Vagina (tissue), 2 donors: Measurements from ENCODE around the gene GRK1. TPM values are rescaled to one million over a fixed set of nuclear protein-coding genes. Genes with fewer than 3 reads are reported as not detected.

ENCODE experiments used
- DNase-seq, 2 donors: peaks; one replicate each; pipeline ENCODE4 v3.0.0-alpha.2; 2017; ENCODE audit errors: extremely low spot score in 2 of 2
- H3K27ac ChIP-seq: fragments of 200-600 bp; sonication (generic); one replicate; pipeline ENCODE4 v1.5.1; 2019
- H3K27me3 ChIP-seq: fragments of 200-600 bp; sonication (generic); one replicate; pipeline ENCODE4 v1.5.1; 2019
- H3K36me3 ChIP-seq, 2 donors: fragments of 200-600 bp; sonication (generic); one replicate each; pipeline ENCODE4 v1.5.1; 2017 to 2019
- H3K4me1 ChIP-seq: fragments of 200-600 bp; sonication (generic); one replicate; pipeline ENCODE4 v1.5.1; 2019
- H3K4me3 ChIP-seq, 2 donors: fragments of 200-600 bp; sonication (generic); 1 replicate in 1 of 2; 2 replicates in 1 of 2; pipeline ENCODE4 v1.5.1; 2016 to 2019
- H3K9me3 ChIP-seq: fragments of 200-600 bp; sonication (generic); one replicate; pipeline ENCODE4 v1.5.1; 2019
- CTCF ChIP-seq, 3 experiments: fragments of 450-650 bp in 2 of 3; fragments of 200-600 bp in 1 of 3; sonication (generic) in 1 of 3; IDR thresholded peaks; one replicate each; pipeline ENCODE4 v1.5.1; 2017 to 2019; ENCODE audit warnings: antibody characterized with exemption in 3 of 3, mild to moderate bottlenecking in 2 of 3, moderate library complexity in 2 of 3
- POLR2A ChIP-seq, 2 donors: fragments of 450-650 bp; IDR thresholded peaks; one replicate each; pipeline ENCODE4 v1.6.1; 2017; ENCODE audit warnings: antibody characterized with exemption in 2 of 2, mild to moderate bottlenecking in 2 of 2, moderate library complexity in 2 of 2
- POLR2AphosphoS5 ChIP-seq, 2 donors: sonication (generic); formaldehyde crosslinking; IDR thresholded peaks; one replicate each; pipeline ENCODE4 v1.9.0; 2017; ENCODE audit warnings: antibody characterized with exemption in 2 of 2, mild to moderate bottlenecking in 2 of 2, low read depth in 1 of 2; ENCODE audit not compliant: insufficient read depth in 1 of 2
- intact Hi-C: fragments of 100-400 bp; cut with DNase I; formaldehyde crosslinking; loops from one replicate; pipeline ENCODE4 v1.15.1; 2023
- total RNA-seq: library from RNA; depleted of rRNA; stranded (reverse); fragments of >200 nt; gene quantifications from one replicate; pipeline ENCODE4 v1.2.3, GENCODE V29; 2016

The GRK1 gene
- total RNA-seq, 1 donor from 2014 or later = not detected

DNA sequence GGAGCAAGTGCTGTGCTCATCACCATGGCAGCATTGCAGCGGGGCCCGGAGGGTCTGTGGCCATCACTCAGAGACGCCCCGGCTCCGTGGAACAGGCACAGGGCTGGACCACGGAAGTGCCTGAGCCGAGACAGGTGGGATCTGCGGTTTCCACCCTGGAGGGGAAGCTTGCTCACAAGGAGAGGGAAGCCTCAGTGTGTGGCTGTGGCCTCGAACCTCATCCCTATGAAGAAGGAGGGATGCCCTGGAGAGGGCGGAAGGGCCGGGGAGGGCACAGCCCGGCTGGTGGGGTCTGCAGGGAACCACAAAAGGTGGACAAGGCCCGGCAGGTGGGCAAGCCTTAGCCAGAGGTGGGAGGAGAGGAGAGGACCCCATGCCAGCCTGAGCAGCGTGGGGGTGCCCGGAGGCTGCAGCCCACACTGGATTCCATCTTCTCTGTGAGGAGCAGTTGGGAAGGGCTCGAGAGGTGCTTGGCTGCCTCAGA is 61.6 kb downstream of the GRK1 start:
- intact Hi-C loops = no loop called here
- H3K9me3 ChIP-seq = no peaks in the 10 kb centered on the region
- TF ChIP-seq POLR2AphosphoS5 (IDR thresholded peaks at IDR 0.05; ENCODE audit: insufficient read depth in 1 of 2, low read depth in 1 of 2) (no peak), CTCF (IDR thresholded peaks at IDR 0.05) (no peak), POLR2A (IDR thresholded peaks at IDR 0.05) (no peak)
- H3K4me1 ChIP-seq = peaks cover 17% of the 10 kb centered on the region
- no peaks in the 10 kb centered on the region for H3K27me3 ChIP-seq
- H3K4me3 ChIP-seq = no peak overlapping the region
- no peaks in the 10 kb centered on the region for H3K36me3 ChIP-seq
- no peak overlapping the region for H3K27ac ChIP-seq
- no peak for DNase-seq

DNA sequence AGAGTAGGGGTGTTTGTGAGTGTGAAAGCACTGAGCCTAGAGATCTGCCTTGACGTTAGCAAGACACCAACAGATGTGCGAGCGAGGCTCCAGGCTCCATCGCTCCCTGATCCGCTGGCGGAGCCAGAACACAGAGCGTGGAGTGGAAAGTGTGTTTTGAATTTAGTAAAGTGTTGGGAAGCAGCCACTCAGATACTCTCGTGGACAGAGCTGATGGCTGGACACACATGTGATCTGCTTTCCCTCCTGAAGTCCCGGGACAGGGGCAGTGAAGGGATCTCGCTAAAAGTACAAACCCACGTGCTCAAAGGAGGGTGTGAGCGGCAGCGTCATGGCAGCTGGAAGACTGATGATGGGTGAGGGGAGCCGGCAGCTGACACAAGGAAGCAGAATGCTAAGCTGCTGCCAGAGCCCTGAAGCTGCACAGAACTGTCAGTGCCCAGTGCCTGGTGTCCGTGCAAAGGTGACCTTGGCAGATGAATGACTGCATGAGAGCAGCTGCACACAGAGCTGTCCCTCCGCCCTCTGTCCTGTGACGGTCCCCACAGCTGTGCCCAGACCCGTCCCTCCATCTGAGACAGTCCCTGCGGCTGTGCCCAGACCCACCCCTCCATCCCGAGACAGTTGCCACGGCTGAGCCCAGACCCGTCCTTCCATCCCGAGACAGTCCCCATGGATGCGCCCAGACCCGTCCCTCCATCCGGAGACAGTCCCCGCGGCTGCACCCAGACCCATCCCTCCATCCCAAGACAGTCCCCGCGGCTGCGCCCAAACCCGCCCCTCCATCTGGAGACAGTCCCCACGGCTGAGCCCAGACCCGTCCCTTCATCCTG is 62.4 kb downstream of the GRK1 start:
- Histone ChIP-seq H3K9me3 (no peaks in the 10 kb centered on the region), H3K4me1 (peaks cover 16% of the 10 kb centered on the region), H3K27me3 (no peaks in the 10 kb centered on the region), H3K4me3 (no peak overlapping the region), H3K27ac (no peak overlapping the region), H3K36me3 (no peaks in the 10 kb centered on the region)
- intact Hi-C loops = no loop called here
- DNase-seq = no peak
- no peak for TF ChIP-seq POLR2A (IDR thresholded peaks at IDR 0.05)
- no peak for TF ChIP-seq CTCF (IDR thresholded peaks at IDR 0.05)
- TF ChIP-seq POLR2AphosphoS5 (IDR thresholded peaks at IDR 0.05; ENCODE audit: insufficient read depth in 1 of 2, low read depth in 1 of 2) = no peak

GRCh38 chr13:113730258-113730691 is 63.3 kb downstream of the GRK1 start:
- no peak for DNase-seq
- H3K27ac ChIP-seq = no peak overlapping the region
- intact Hi-C loops = no loop called here
- no peak overlapping the region for H3K4me3 ChIP-seq
- H3K36me3 ChIP-seq = no peaks in the 10 kb centered on the region
- peaks cover 8% of the 10 kb centered on the region for H3K4me1 ChIP-seq
- no peak for TF ChIP-seq POLR2A (IDR thresholded peaks at IDR 0.05)
- no peaks in the 10 kb centered on the region for H3K27me3 ChIP-seq
- no peaks in the 10 kb centered on the region for H3K9me3 ChIP-seq

- no peak overlapping the region for H3K27ac ChIP-seq
- no peaks in the 10 kb centered on the region for H3K27me3 ChIP-seq
- DNase-seq = no peak
- TF ChIP-seq CTCF (IDR thresholded peaks at IDR 0.05) = no peak
- TF ChIP-seq POLR2A (IDR thresholded peaks at IDR 0.05) = no peak
- intact Hi-C loops = no loop called here
- no peak overlapping the region for H3K4me3 ChIP-seq
- H3K9me3 ChIP-seq = no peaks in the 10 kb centered on the region
- peaks cover 8% of the 10 kb centered on the region for H3K4me1 ChIP-seq
- no peaks in the 10 kb centered on the region for H3K36me3 ChIP-seq
Measured at GRCh38 chr13:113730831-113731191, 63.8 kb downstream of the GRK1 start.

DNA sequence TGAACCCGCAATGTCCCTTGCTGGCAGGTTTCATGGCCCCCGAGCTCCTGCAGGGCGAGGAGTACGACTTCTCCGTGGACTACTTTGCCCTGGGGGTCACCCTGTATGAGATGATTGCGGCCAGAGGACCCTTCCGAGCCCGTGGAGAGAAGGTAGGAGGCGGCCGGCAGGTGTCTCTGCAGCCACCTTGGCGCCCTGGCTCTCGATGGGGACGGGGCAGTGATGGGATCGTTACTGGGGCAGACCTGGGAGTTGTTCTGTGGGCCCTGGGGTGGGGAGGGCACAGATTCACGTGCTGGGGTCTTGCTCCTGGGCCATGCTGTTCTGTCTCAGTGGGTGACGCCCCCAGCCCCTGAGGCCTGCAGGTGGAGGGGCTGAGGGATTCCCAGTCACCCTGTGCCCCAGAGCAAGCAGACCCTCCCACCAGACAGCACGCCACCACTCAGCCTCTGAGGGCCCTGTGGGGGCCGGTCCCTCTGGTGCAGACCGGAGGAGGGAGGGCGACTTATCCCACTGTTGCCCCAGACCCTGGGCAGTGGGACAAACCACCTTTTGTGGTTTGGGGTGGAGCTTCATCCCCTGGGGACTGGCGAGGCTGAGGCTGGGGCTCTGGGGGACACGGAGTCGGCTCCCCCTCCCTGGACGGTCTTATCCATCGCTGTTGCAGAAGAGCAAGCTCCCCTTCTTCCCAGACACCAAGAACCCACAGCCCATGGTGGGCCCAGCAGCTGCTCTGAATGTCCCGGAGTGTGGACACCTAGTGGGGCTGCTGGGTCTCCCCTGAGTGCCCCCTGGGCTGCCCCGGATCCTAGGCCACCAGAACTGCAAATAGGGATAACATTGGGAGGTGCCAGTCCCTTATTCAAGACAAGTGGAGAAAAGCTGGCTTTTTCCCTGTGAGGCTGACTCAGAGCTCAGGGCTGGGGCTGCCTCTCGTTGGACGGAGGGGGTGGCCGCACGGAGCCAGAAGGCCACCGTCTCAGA is 64.5 kb downstream of the GRK1 start:
- Histone ChIP-seq H3K4me1 (peaks cover 8% of the 10 kb centered on the region), H3K4me3 (no peak overlapping the region), H3K9me3 (no peaks in the 10 kb centered on the region), H3K27me3 (no peaks in the 10 kb centered on the region), H3K36me3 (no peaks in the 10 kb centered on the region), H3K27ac (no peak overlapping the region)
- no peak for DNase-seq
- intact Hi-C loops = no loop called here
- TF ChIP-seq POLR2AphosphoS5 (IDR thresholded peaks at IDR 0.05; ENCODE audit: insufficient read depth in 1 of 2, low read depth in 1 of 2) (no peak), CTCF (IDR thresholded peaks at IDR 0.05) (no peak), POLR2A (IDR thresholded peaks at IDR 0.05) (no peak)
